GM23338 (cell line): Measurements from ENCODE around the gene THBS1. TPM values are rescaled to one million over a fixed set of nuclear protein-coding genes. Genes with fewer than 3 reads are reported as not detected.

Experiments used
- ATAC-seq: fragments of 200-7000 bp; cut with Tn5 transposase; 3 replicates; pipeline ENCODE4 v1.9.1; 2020
- DNase-seq: peaks from one replicate; pipeline ENCODE4 v3.0.0-alpha.2; 2015; ENCODE audit warnings: low spot score
- H2AFZ ChIP-seq: fragments of 200-600 bp; sonication (generic); 2 replicates; pipeline ENCODE4 v1.8.0; 2016; ENCODE audit warnings: antibody characterized with exemption, mild to moderate bottlenecking, moderate library complexity
- H3F3A ChIP-seq: fragments of 200-600 bp; sonication (generic); replicated peaks from 2 replicates; pipeline ENCODE4 v1.8.0; 2017; ENCODE audit warnings: antibody characterized with exemption, mixed run types, low read depth
- H3K27ac ChIP-seq: fragments of 200-600 bp; sonication (generic); 2 replicates; pipeline ENCODE4 v1.6.1; 2016; ENCODE audit warnings: low read depth
- H3K27me3 ChIP-seq: fragments of 200-600 bp; sonication (generic); 2 replicates; pipeline ENCODE4 v1.8.0; 2016; ENCODE audit warnings: mild to moderate bottlenecking, mixed run types, moderate library complexity; ENCODE audit not compliant: insufficient read depth
- H3K36me3 ChIP-seq: fragments of 200-600 bp; sonication (generic); 2 replicates; pipeline ENCODE4 v1.8.0; 2016; ENCODE audit warnings: mild to moderate bottlenecking; ENCODE audit not compliant: insufficient read depth
- H3K4me1 ChIP-seq: fragments of 200-600 bp; sonication (generic); 2 replicates; pipeline ENCODE4 v1.8.0; 2016; ENCODE audit warnings: mild to moderate bottlenecking, moderate library complexity; ENCODE audit not compliant: insufficient read depth
- H3K4me2 ChIP-seq: fragments of 200-600 bp; sonication (generic); 2 replicates; pipeline ENCODE4 v1.7.1; 2017; ENCODE audit warnings: mixed run types
- H3K4me3 ChIP-seq: fragments of 200-600 bp; sonication (generic); 2 replicates; pipeline ENCODE4 v1.6.1; 2016; ENCODE audit warnings: mixed run types
- H3K79me2 ChIP-seq: fragments of 200-600 bp; sonication (generic); replicated peaks from 2 replicates; pipeline ENCODE4 v1.8.0; 2017; ENCODE audit warnings: mild to moderate bottlenecking; ENCODE audit not compliant: insufficient read depth
- H3K9me2 ChIP-seq: fragments of 200-600 bp; sonication (generic); 2 replicates; pipeline ENCODE4 v1.8.0; 2017; ENCODE audit not compliant: insufficient read depth
- H4K20me1 ChIP-seq: fragments of 200-600 bp; sonication (generic); replicated peaks from 2 replicates; pipeline ENCODE4 v1.8.0; 2017; ENCODE audit warnings: mild to moderate bottlenecking; ENCODE audit not compliant: insufficient read depth
- H3K27ac Mint-ChIP-seq: 2 replicates; pipeline ENCODE4 v1.8.0; 2020; ENCODE audit warnings: inconsistent platforms, mild to moderate bottlenecking, moderate library complexity, mixed read lengths
- H3K27me3 Mint-ChIP-seq: 3 replicates; pipeline ENCODE4 v1.8.0; 2022; ENCODE audit warnings: low read depth, mild to moderate bottlenecking, moderate library complexity, mixed read lengths, inconsistent platforms; ENCODE audit not compliant: insufficient read depth, poor library complexity
- H3K36me3 Mint-ChIP-seq: 3 replicates; pipeline ENCODE4 v1.8.0; 2021; ENCODE audit warnings: low read depth, mild to moderate bottlenecking, inconsistent platforms, moderate library complexity, mixed read lengths
- H3K4me1 Mint-ChIP-seq: 3 replicates; pipeline ENCODE4 v1.8.0; 2020; ENCODE audit warnings: mild to moderate bottlenecking, inconsistent platforms, mixed read lengths
- H3K4me3 Mint-ChIP-seq: 3 replicates; pipeline ENCODE4 v1.8.0; 2021; ENCODE audit warnings: moderate library complexity, mild to moderate bottlenecking, inconsistent platforms, mixed read lengths
- H3K9me3 Mint-ChIP-seq: 3 replicates; pipeline ENCODE4 v1.8.0; 2020; ENCODE audit warnings: moderate library complexity, mild to moderate bottlenecking, inconsistent platforms, mixed read lengths
- CREB1 ChIP-seq: fragments of 250-450 bp; sonication (Bioruptor Pico); IDR thresholded peaks from 2 replicates; pipeline ENCODE4 v1.5.0; 2020; ENCODE audit warnings: low read depth, mild to moderate bottlenecking, moderate library complexity
- CTCF ChIP-seq, 2 experiments: fragments of 200-600 bp in 1 of 2; sonication (generic) in 1 of 2; conservative IDR thresholded peaks; 2 replicates each; pipeline versions ENCODE4 v1.5.1 to v1.6.1; 2016 to 2017; ENCODE audit warnings: antibody characterized with exemption in 2 of 2, low read depth in 2 of 2, mild to moderate bottlenecking in 2 of 2, moderate library complexity in 1 of 2
- ETS1 ChIP-seq: IDR thresholded peaks from 2 replicates; pipeline ENCODE4 v1.6.1; 2016; ENCODE audit warnings: antibody characterized with exemption
- EZH2 ChIP-seq: fragments of 200-600 bp; sonication (generic); IDR thresholded peaks from one replicate; pipeline ENCODE4 v1.8.0; 2017; ENCODE audit warnings: antibody characterized with exemption, mild to moderate bottlenecking, low read depth; ENCODE audit not compliant: unreplicated experiment
- EZH2phosphoT487 ChIP-seq: fragments of 200-600 bp; sonication (generic); IDR thresholded peaks from one replicate; pipeline ENCODE4 v1.8.1; 2018; ENCODE audit warnings: antibody characterized with exemption; ENCODE audit not compliant: unreplicated experiment
- POLR2AphosphoS5 ChIP-seq: IDR thresholded peaks from 2 replicates; pipeline ENCODE4 v1.6.1; 2016; ENCODE audit warnings: antibody characterized with exemption, low read depth
- REST ChIP-seq: IDR thresholded peaks from one replicate; pipeline ENCODE4 v1.6.1; 2018; ENCODE audit warnings: antibody characterized with exemption; ENCODE audit not compliant: unreplicated experiment
- STAT1 ChIP-seq: IDR thresholded peaks from one replicate; pipeline ENCODE4 v1.6.1; 2016; ENCODE audit warnings: antibody characterized with exemption; ENCODE audit not compliant: unreplicated experiment
- ZNF331 ChIP-seq: fragments of 250-450 bp; sonication (Bioruptor Pico); IDR thresholded peaks from 2 replicates; pipeline ENCODE4 v1.5.0; 2020; ENCODE audit warnings: low read depth, mild to moderate bottlenecking, moderate library complexity
- polyA plus RNA-seq: library from polyadenylated mRNA; unstranded; fragments of >200 nt; fragmentation: Nextera tagmentation; extraction: Ambion mirVana; gene quantifications from 2 replicates; pipeline ENCODE4 v1.2.1, GENCODE V29; 2016
- total RNA-seq: library from RNA; depleted of rRNA; stranded (reverse); fragments of >200 nt; shearing (Covaris generic); gene quantifications from 2 replicates; pipeline ENCODE4 v1.2.3, GENCODE V29; 2014

The THBS1 gene
- total and polyA plus RNA-seq, 2 experiments from 2014 or later, result 21.7 to 81.9 TPM

GRCh38 chr15:39553947-39554693 is 26.8 kb upstream of the THBS1 start:
- Histone ChIP-seq H3K36me3 (no peaks in the 10 kb centered on the region), H3F3A (no peaks in the 10 kb centered on the region), H3K4me3 (no peak overlapping the region), H3K9me2 (0 out of 2 replicates have a peak, but pooled peaks cover 26% of the 10 kb centered on the region), H3K79me2 (no peaks in the 10 kb centered on the region), H3K4me1 (no peaks in the 10 kb centered on the region), H3K4me2 (no peak overlapping the region), H2AFZ (no peak overlapping the region; the same call in 1 of the 2 replicates), H3K27ac (no peak overlapping the region), H4K20me1 (no peaks in the 10 kb centered on the region), H3K27me3 (no peaks in the 10 kb centered on the region)
- Mint-ChIP-seq H3K36me3 (no peaks in the 10 kb centered on the region), H3K4me3 (no peak overlapping the region), H3K9me3 (no peaks in the 10 kb centered on the region), H3K4me1 (peaks cover 4% of the 10 kb centered on the region), H3K27me3 (peaks cover 3% of the 10 kb centered on the region), H3K27ac (no peak overlapping the region)
- DNase-seq (no peak), ATAC-seq (no peak; the same call in 2 of the 3 replicates)
- no peak for TF ChIP-seq STAT1
- no peak for TF ChIP-seq ZNF331
- no peak for TF ChIP-seq REST
- TF ChIP-seq CREB1 (CRISPR knock-in tag), result no peak
- TF ChIP-seq EZH2phosphoT487, result no peak
- TF ChIP-seq EZH2, result no peak
- TF ChIP-seq ETS1, result no peak
- TF ChIP-seq POLR2AphosphoS5, result no peak
- TF ChIP-seq CTCF (conservative IDR thresholded peaks at IDR 0.05; ENCODE audit: low read depth in 2 of 2), result no peak
